Colonic mucosa (tissue), 4 donors: Measurements from ENCODE around the gene SERINC5. TPM values are rescaled to one million over a fixed set of nuclear protein-coding genes. Genes with fewer than 3 reads are reported as not detected.
"Not testable (repeated sequence)": the region's sequence is repeated elsewhere in the genome, so short reads cannot be mapped to it uniquely, and the experiment has no call there.

ENCODE experiments used
- DNase-seq: peaks from one replicate; pipeline ENCODE4 v3.0.0-alpha.2; 2020
- H3K27ac ChIP-seq: fragments of 200-600 bp; one replicate; pipeline ENCODE4 v1.8.0; 2021
- H3K27me3 ChIP-seq: fragments of 200-600 bp; one replicate; pipeline ENCODE4 v1.8.0; 2021
- H3K36me3 ChIP-seq: fragments of 200-600 bp; one replicate; pipeline ENCODE4 v1.8.0; 2021
- H3K4me1 ChIP-seq: fragments of 200-600 bp; one replicate; pipeline ENCODE4 v1.8.0; 2021; ENCODE audit warnings: mild to moderate bottlenecking
- H3K4me3 ChIP-seq: fragments of 200-600 bp; one replicate; pipeline ENCODE4 v1.8.0; 2021
- H3K9ac ChIP-seq, 2 donors: one replicate each; pipeline ENCODE4 v1.7.0; 2013; ENCODE audit warnings: control low read depth in 2 of 2, low read depth in 2 of 2, low read length in 2 of 2
- H3K9me3 ChIP-seq: fragments of 200-600 bp; one replicate; pipeline ENCODE4 v1.8.0; 2021
- CTCF ChIP-seq: fragments of 200-600 bp; IDR thresholded peaks from one replicate; pipeline ENCODE4 v1.8.0; 2022; ENCODE audit warnings: antibody characterized with exemption, mild to moderate bottlenecking
- intact Hi-C: fragments of 100-400 bp; cut with DNase I; formaldehyde crosslinking; loops from one replicate; pipeline ENCODE4 v1.14.1; 2022
- total RNA-seq, 2 donors: library from RNA; stranded (reverse); fragmentation: NEBNext Ultra II Directional in 1 of 2; extraction: Animal tissue kit (Norgen Biotek cat#: 25700) in 1 of 2; gene quantifications; one replicate each; pipeline ENCODE4 v1.2.1, GENCODE V29; 2021
- donor health status: healthy.
- donor health status: DM: no; HTN: no; CAD: no.
- donor health status: DM: no; HTN: no; CAD: no.

SERINC5 gene
- total RNA-seq, result 100 to 1,000 TPM; 138 to 141 TPM

GRCh38 chr5:80255811-80256712, at the start of gene SERINC5:
Gene SERINC5, minus strand, starts transcription at chr5:80256048. Its CDS starts 126 bp downstream, at chr5:80255922.
- H3K4me3 ChIP-seq, result peak within 1 kb of the TSS; percentile 92
- H3K4me1 ChIP-seq, result peaks cover 4% of the 10 kb centered on the region
- intact Hi-C loops, result loop anchor here (5.0 kb wide), 1 partner anchor 74 kb away; no protein-coding TSS in a partner anchor
- H3K27ac ChIP-seq, result peak within 1 kb of the TSS; percentile 99
- no peaks in the 10 kb centered on the region for H3K27me3 ChIP-seq
- H3K36me3 ChIP-seq, result no peaks in the 10 kb centered on the region
- H3K9me3 ChIP-seq, result no peaks in the 10 kb centered on the region
- peak; percentile 90 for DNase-seq
- TF ChIP-seq CTCF, result no peak
- peak within 1 kb of the TSS; percentile 88 to 99 for H3K9ac ChIP-seq

GRCh38 chr5:80302636-80303035, 46.8 kb upstream of the SERINC5 start:
- no peak overlapping the region for H3K4me3 ChIP-seq
- DNase-seq, result no peak
- no peak overlapping the region for H3K27ac ChIP-seq
- no peak for TF ChIP-seq CTCF
- H3K9ac ChIP-seq, result no peak overlapping the region
- intact Hi-C loops, result no loop called here
- no peaks in the 10 kb centered on the region for H3K27me3 ChIP-seq
- no peaks in the 10 kb centered on the region for H3K36me3 ChIP-seq
- no peaks in the 10 kb centered on the region for H3K4me1 ChIP-seq
- no peaks in the 10 kb centered on the region for H3K9me3 ChIP-seq

GRCh38 chr5:80301342-80301741, 45.5 kb upstream of the SERINC5 start:
- DNase-seq, H3K27ac ChIP-seq, H3K9ac ChIP-seq, H3K36me3 ChIP-seq, H3K27me3 ChIP-seq, H3K4me3 ChIP-seq, H3K9me3 ChIP-seq, intact Hi-C loops, H3K4me1 ChIP-seq: not testable (repeated sequence)

- intact Hi-C loops, H3K4me3 ChIP-seq: not testable (repeated sequence)
Measured at GRCh38 chr5:80300796-80301195, 44.9 kb upstream of the SERINC5 start.

GRCh38 chr5:80300125-80300524, 44.3 kb upstream of the SERINC5 start:
- TF ChIP-seq CTCF, result no peak
- no peak for DNase-seq
- Histone ChIP-seq H3K36me3 (no peaks in the 10 kb centered on the region), H3K9me3 (no peaks in the 10 kb centered on the region), H3K27me3 (no peaks in the 10 kb centered on the region), H3K4me3 (no peak overlapping the region), H3K4me1 (no peaks in the 10 kb centered on the region), H3K27ac (no peak overlapping the region), H3K9ac (no peak overlapping the region)
- intact Hi-C loops, result no loop called here

More at GRCh38 chr5:80300796-80301195, 44.9 kb upstream of the SERINC5 start:
- H3K9ac ChIP-seq, H3K27ac ChIP-seq, DNase-seq, H3K4me1 ChIP-seq, H3K27me3 ChIP-seq, H3K36me3 ChIP-seq, H3K9me3 ChIP-seq: not testable (repeated sequence)

- no peak for TF ChIP-seq CTCF
- intact Hi-C loops, result no loop called here
- no peaks in the 10 kb centered on the region for H3K27me3 ChIP-seq
Measured at GRCh38 chr5:80299601-80300000, 43.8 kb upstream of the SERINC5 start.

More at GRCh38 chr5:80299601-80300000, 43.8 kb upstream of the SERINC5 start:
- Histone ChIP-seq H3K9ac (no peak overlapping the region), H3K4me3 (no peak overlapping the region), H3K4me1 (no peaks in the 10 kb centered on the region), H3K27ac (no peak overlapping the region), H3K36me3 (no peaks in the 10 kb centered on the region), H3K9me3 (no peaks in the 10 kb centered on the region)
- no peak for DNase-seq
